HEK293 (cell line): Measurements from ENCODE around the gene FGF23.

ENCODE experiments used
- CTCF ChIA-PET: fragments of 350-600 bp; formaldehyde crosslinking; extraction: SDS; loops from one replicate; lab custom pipeline; 2021; ENCODE audit warnings: antibody characterized with exemption; lab: Yijun Ruan, JAX
- POLR2A ChIA-PET: fragments of 300-600 bp; formaldehyde crosslinking; extraction: SDS; loops from one replicate; lab custom pipeline; 2020; ENCODE audit warnings: antibody characterized with exemption, inconsistent platforms; lab: Yijun Ruan, JAX
- H3K27ac ChIP-seq: fragments of 200-500 bp; sonication (Bioruptor generic); 2 replicates; pipeline ENCODE4 v1.5.1; 2014; ENCODE audit warnings: low read depth, low read length, control low read depth, inconsistent platforms; ENCODE audit errors: extremely low read depth
- H3K36me3 ChIP-seq, 2 experiments: fragments of 200-500 bp in 1 of 2; sonication (Bioruptor generic) in 1 of 2; 1 replicate in 1 of 2; 2 replicates in 1 of 2; pipeline ENCODE4 v1.5.1; 2014 to 2017; ENCODE audit warnings: inconsistent platforms in 2 of 2, low read length in 2 of 2; ENCODE audit not compliant: control insufficient read depth in 2 of 2, insufficient read depth in 1 of 2
- H3K4me1 ChIP-seq: fragments of 200-500 bp; sonication (Bioruptor generic); 2 replicates; pipeline ENCODE4 v1.5.1; 2014; ENCODE audit warnings: mild to moderate bottlenecking, low read length, inconsistent platforms; ENCODE audit not compliant: control insufficient read depth, insufficient read depth
- H3K4me3 ChIP-seq: 2 replicates; pipeline ENCODE4 v1.5.1; 2011; ENCODE audit warnings: low read depth, mild to moderate bottlenecking, control low read depth, low read length, moderate library complexity
- H3K9me3 ChIP-seq: fragments of 200-500 bp; sonication (Bioruptor generic); 2 replicates; pipeline ENCODE4 v1.5.1; 2014; ENCODE audit warnings: low read depth, low read length, inconsistent platforms; ENCODE audit not compliant: control insufficient read depth, insufficient read depth
- CTCF ChIP-seq: fragments of 450-650 bp; formaldehyde crosslinking; IDR thresholded peaks from 2 replicates; pipeline ENCODE4 v1.5.1; 2016; ENCODE audit warnings: missing biosample characterization, missing genetic modification characterization
- EGR2 ChIP-seq: fragments of 450-650 bp; formaldehyde crosslinking; IDR thresholded peaks from 2 replicates; pipeline ENCODE4 v1.5.1; 2016; ENCODE audit warnings: low read depth, missing biosample characterization, missing genetic modification characterization
- GLIS1 ChIP-seq: fragments of 450-650 bp; formaldehyde crosslinking; IDR thresholded peaks from 2 replicates; pipeline ENCODE4 v1.5.1; 2016; ENCODE audit warnings: missing biosample characterization, missing genetic modification characterization
- IKZF3 ChIP-seq: fragments of 450-650 bp; IDR thresholded peaks from 2 replicates; pipeline ENCODE4 v1.5.0; 2018; ENCODE audit warnings: missing biosample characterization, mild to moderate bottlenecking, missing genetic modification characterization, moderate library complexity
- SALL2 ChIP-seq: fragments of 450-650 bp; formaldehyde crosslinking; IDR thresholded peaks from 2 replicates; pipeline ENCODE4 v1.5.0; 2017; ENCODE audit warnings: missing biosample characterization, mild to moderate bottlenecking, missing genetic modification characterization, borderline replicate concordance
- SCRT1 ChIP-seq: fragments of 450-650 bp; formaldehyde crosslinking; IDR thresholded peaks from 2 replicates; pipeline ENCODE4 v1.5.1; 2016; ENCODE audit warnings: missing biosample characterization, missing genetic modification characterization, borderline replicate concordance
- TCF7L2 ChIP-seq: IDR thresholded peaks from 2 replicates; pipeline ENCODE4 v1.6.1; 2011; ENCODE audit warnings: low read depth, mild to moderate bottlenecking, inconsistent platforms, low read length, moderate library complexity, borderline replicate concordance
- ZFP37 ChIP-seq: fragments of 450-650 bp; formaldehyde crosslinking; IDR thresholded peaks from 2 replicates; pipeline ENCODE4 v1.5.1; 2016; ENCODE audit warnings: missing biosample characterization, missing genetic modification characterization
- ZFP41 ChIP-seq: fragments of 450-650 bp; formaldehyde crosslinking; IDR thresholded peaks from 2 replicates; pipeline ENCODE4 v1.5.1; 2016; ENCODE audit warnings: missing biosample characterization, missing genetic modification characterization, borderline replicate concordance
- ZNF112 ChIP-seq: fragments of 450-650 bp; formaldehyde crosslinking; IDR thresholded peaks from 2 replicates; pipeline ENCODE4 v1.5.0; 2017; ENCODE audit warnings: missing biosample characterization, missing genetic modification characterization
- ZNF174 ChIP-seq: fragments of 450-650 bp; formaldehyde crosslinking; IDR thresholded peaks from 2 replicates; pipeline ENCODE4 v1.5.0; 2017; ENCODE audit warnings: missing biosample characterization, mild to moderate bottlenecking, missing genetic modification characterization
- ZNF221 ChIP-seq: fragments of 450-650 bp; formaldehyde crosslinking; IDR thresholded peaks from 2 replicates; pipeline ENCODE4 v1.5.1; 2017; ENCODE audit warnings: missing biosample characterization, missing genetic modification characterization, borderline replicate concordance
- ZNF37A ChIP-seq: fragments of 450-650 bp; IDR thresholded peaks from 2 replicates; pipeline ENCODE4 v1.5.1; 2018; ENCODE audit warnings: missing biosample characterization, missing genetic modification characterization
- ZNF404 ChIP-seq: fragments of 450-650 bp; formaldehyde crosslinking; IDR thresholded peaks from 2 replicates; pipeline ENCODE4 v1.5.1; 2017; ENCODE audit warnings: missing biosample characterization, missing genetic modification characterization
- ZNF416 ChIP-seq: fragments of 450-650 bp; formaldehyde crosslinking; IDR thresholded peaks from 2 replicates; pipeline ENCODE4 v1.5.1; 2016; ENCODE audit warnings: missing biosample characterization, missing genetic modification characterization
- ZNF571 ChIP-seq: fragments of 450-650 bp; formaldehyde crosslinking; IDR thresholded peaks from 2 replicates; pipeline ENCODE4 v1.5.0; 2017; ENCODE audit warnings: missing biosample characterization, missing genetic modification characterization
- ZNF600 ChIP-seq: fragments of 450-650 bp; formaldehyde crosslinking; IDR thresholded peaks from 2 replicates; pipeline ENCODE4 v1.5.1; 2016; ENCODE audit warnings: missing biosample characterization, missing genetic modification characterization
- ZNF624 ChIP-seq: fragments of 450-650 bp; formaldehyde crosslinking; IDR thresholded peaks from 2 replicates; pipeline ENCODE4 v1.5.1; 2017; ENCODE audit warnings: missing biosample characterization, missing genetic modification characterization
- ZNF629 ChIP-seq: fragments of 450-650 bp; formaldehyde crosslinking; IDR thresholded peaks from 2 replicates; pipeline ENCODE4 v1.5.1; 2017; ENCODE audit warnings: missing biosample characterization, missing genetic modification characterization
- ZNF654 ChIP-seq: fragments of 450-650 bp; formaldehyde crosslinking; IDR thresholded peaks from 2 replicates; pipeline ENCODE4 v1.5.1; 2016; ENCODE audit warnings: low read depth, missing biosample characterization, missing genetic modification characterization
- ZNF791 ChIP-seq: fragments of 450-650 bp; formaldehyde crosslinking; IDR thresholded peaks from 2 replicates; pipeline ENCODE4 v1.5.1; 2016; ENCODE audit warnings: missing biosample characterization, missing genetic modification characterization
- TF ChIP-seq, protein P1 (sequence below): fragments of 450-650 bp; formaldehyde crosslinking; conservative IDR thresholded peaks from 2 replicates; pipeline ENCODE4 v1.5.1; 2016; ENCODE audit warnings: low read depth, missing biosample characterization, missing genetic modification characterization
- TF ChIP-seq, protein P2 (sequence below): fragments of 450-650 bp; formaldehyde crosslinking; IDR thresholded peaks from 2 replicates; pipeline ENCODE4 v1.5.1; 2016; ENCODE audit warnings: missing biosample characterization, missing genetic modification characterization
- TF ChIP-seq, protein P3 (sequence below): fragments of 450-650 bp; formaldehyde crosslinking; IDR thresholded peaks from 2 replicates; pipeline ENCODE4 v1.5.0; 2017; ENCODE audit warnings: missing biosample characterization, missing genetic modification characterization, borderline replicate concordance

Gene FGF23

DNA sequence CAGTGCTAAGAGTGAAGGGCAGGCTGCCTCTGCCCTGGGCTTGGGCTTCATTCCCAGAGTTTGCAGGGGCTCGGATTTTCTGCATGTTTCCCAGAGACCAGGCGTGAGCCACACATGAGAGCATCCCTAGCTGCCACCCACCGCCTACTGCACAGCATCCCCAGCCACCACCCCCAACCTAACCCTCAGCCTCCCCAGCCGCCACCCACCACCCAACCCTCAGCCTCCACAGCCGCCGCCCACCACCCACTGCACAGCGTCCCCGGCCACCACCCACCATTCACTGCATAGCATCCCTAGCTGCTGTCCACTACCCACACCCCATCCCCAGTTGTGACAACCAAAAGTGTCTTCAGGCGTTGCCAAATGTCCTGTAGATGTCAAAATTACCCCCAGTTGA is 43.5 kb upstream of the FGF23 start (continued):
- TF ChIP-seq, protein P1, sequence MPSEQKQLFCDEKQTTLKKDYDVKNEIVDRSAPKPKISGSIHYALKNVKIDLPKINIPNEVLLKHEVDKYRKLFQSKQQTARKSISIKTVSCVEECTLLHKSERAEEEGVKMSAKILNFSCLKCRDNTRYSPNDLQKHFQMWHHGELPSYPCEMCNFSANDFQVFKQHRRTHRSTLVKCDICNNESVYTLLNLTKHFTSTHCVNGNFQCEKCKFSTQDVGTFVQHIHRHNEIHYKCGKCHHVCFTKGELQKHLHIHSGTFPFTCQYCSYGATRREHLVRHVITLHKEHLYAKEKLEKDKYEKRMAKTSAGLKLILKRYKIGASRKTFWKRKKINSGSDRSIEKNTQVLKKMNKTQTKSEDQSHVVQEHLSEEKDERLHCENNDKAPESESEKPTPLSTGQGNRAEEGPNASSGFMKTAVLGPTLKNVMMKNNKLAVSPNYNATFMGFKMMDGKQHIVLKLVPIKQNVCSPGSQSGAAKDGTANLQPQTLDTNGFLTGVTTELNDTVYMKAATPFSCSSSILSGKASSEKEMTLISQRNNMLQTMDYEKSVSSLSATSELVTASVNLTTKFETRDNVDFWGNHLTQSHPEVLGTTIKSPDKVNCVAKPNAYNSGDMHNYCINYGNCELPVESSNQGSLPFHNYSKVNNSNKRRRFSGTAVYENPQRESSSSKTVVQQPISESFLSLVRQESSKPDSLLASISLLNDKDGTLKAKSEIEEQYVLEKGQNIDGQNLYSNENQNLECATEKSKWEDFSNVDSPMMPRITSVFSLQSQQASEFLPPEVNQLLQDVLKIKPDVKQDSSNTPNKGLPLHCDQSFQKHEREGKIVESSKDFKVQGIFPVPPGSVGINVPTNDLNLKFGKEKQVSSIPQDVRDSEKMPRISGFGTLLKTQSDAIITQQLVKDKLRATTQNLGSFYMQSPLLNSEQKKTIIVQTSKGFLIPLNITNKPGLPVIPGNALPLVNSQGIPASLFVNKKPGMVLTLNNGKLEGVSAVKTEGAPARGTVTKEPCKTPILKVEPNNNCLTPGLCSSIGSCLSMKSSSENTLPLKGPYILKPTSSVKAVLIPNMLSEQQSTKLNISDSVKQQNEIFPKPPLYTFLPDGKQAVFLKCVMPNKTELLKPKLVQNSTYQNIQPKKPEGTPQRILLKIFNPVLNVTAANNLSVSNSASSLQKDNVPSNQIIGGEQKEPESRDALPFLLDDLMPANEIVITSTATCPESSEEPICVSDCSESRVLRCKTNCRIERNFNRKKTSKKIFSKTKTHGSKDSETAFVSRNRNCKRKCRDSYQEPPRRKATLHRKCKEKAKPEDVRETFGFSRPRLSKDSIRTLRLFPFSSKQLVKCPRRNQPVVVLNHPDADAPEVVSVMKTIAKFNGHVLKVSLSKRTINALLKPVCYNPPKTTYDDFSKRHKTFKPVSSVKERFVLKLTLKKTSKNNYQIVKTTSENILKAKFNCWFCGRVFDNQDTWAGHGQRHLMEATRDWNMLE, result no peak
- no peak for TF ChIP-seq ZNF600 (tag by site-specific recombination)
- TF ChIP-seq ZNF174 (tag by site-specific recombination), result no peak
- peak; percentile 94 for TF ChIP-seq EGR2 (tag by site-specific recombination)
- TF ChIP-seq ZNF416, result no peak
- no peak for TF ChIP-seq ZNF791 (tag by site-specific recombination)
- TF ChIP-seq GLIS1 (tag by site-specific recombination), result no peak
- no peak for TF ChIP-seq ZNF37A (tag by site-specific recombination)

GRCh38 chr12:4421590-4422031 is 42.1 kb upstream of the FGF23 start:
- Histone ChIP-seq H3K4me3 (no peak overlapping the region), H3K9me3 (no peaks in the 10 kb centered on the region), H3K36me3 (no peaks in the 10 kb centered on the region), H3K4me1 (no peaks in the 10 kb centered on the region), H3K27ac (no peak overlapping the region)
- CTCF ChIA-PET, result interaction anchor here (0.6 to 3.1 kb wide), 19 partner anchors 8 to 237 kb away, joined by 3 to 35 read pairs (median 4); partner anchors contain the start of gene FGF6
- POLR2A ChIA-PET, result no interaction called here
- TF ChIP-seq ZNF654 (tag by site-specific recombination) (peak; percentile 47), ZNF571 (tag by site-specific recombination) (no peak), CTCF (tag by site-specific recombination) (peak; percentile 20; the same call in 1 of the 2 replicates), IKZF3 (peak; percentile 81), ZNF221 (tag by site-specific recombination) (no peak), ZNF624 (tag by site-specific recombination) (no peak), ZNF404 (tag by site-specific recombination) (no peak), ZNF600 (tag by site-specific recombination) (peak; percentile 25; the same call in 1 of the 2 replicates)
- TF ChIP-seq, protein P2, sequence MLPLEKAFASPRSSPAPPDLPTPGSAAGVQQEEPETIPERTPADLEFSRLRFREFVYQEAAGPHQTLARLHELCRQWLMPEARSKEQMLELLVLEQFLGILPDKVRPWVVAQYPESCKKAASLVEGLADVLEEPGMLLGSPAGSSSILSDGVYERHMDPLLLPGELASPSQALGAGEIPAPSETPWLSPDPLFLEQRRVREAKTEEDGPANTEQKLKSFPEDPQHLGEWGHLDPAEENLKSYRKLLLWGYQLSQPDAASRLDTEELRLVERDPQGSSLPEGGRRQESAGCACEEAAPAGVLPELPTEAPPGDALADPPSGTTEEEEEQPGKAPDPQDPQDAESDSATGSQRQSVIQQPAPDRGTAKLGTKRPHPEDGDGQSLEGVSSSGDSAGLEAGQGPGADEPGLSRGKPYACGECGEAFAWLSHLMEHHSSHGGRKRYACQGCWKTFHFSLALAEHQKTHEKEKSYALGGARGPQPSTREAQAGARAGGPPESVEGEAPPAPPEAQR, result no peak

DNA sequence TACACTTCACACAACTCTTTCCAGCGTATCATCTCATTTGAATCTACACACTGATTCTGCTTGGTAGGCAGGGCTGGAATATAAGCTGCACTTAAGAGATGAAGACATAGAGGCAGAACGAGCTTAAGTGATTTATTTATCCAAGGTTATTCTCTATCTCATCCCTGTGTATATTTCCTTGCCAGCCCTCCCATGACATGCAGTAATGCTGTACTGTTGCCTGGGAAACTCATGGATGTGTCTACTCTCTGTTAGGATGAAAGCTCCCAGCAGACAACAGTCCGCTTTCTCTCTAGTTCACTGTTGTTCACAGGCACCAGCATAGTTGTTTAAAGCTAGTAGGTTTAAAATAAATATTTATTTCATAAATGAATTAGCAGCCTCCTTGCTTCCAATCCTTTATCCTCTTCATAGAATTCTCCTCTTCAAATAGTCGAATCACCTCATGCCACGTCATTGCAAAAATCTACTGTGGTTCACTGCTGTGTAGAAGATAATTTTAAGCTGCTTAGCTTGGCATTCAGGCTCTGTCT is 40.7 kb upstream of the FGF23 start:
- Histone ChIP-seq H3K4me1 (no peaks in the 10 kb centered on the region), H3K36me3 (no peaks in the 10 kb centered on the region), H3K9me3 (no peaks in the 10 kb centered on the region), H3K27ac (no peak overlapping the region), H3K4me3 (no peak overlapping the region)
- ChIA-PET CTCF (interaction anchor here (0.6 to 3.1 kb wide), 31 partner anchors 8 to 1769 kb away, joined by 3 to 35 read pairs (median 4); partner anchors contain the start of gene FGF6), POLR2A (no interaction called here)
- TF ChIP-seq ZFP41 (no peak), SALL2 (tag by site-specific recombination) (no peak), TCF7L2 (no peak), ZNF112 (tag by site-specific recombination) (no peak), ZFP37 (tag by site-specific recombination) (no peak), ZNF629 (tag by site-specific recombination) (no peak), SCRT1 (tag by site-specific recombination) (no peak)
- TF ChIP-seq, protein P3, sequence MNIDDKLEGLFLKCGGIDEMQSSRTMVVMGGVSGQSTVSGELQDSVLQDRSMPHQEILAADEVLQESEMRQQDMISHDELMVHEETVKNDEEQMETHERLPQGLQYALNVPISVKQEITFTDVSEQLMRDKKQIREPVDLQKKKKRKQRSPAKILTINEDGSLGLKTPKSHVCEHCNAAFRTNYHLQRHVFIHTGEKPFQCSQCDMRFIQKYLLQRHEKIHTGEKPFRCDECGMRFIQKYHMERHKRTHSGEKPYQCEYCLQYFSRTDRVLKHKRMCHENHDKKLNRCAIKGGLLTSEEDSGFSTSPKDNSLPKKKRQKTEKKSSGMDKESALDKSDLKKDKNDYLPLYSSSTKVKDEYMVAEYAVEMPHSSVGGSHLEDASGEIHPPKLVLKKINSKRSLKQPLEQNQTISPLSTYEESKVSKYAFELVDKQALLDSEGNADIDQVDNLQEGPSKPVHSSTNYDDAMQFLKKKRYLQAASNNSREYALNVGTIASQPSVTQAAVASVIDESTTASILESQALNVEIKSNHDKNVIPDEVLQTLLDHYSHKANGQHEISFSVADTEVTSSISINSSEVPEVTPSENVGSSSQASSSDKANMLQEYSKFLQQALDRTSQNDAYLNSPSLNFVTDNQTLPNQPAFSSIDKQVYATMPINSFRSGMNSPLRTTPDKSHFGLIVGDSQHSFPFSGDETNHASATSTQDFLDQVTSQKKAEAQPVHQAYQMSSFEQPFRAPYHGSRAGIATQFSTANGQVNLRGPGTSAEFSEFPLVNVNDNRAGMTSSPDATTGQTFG (tag by site-specific recombination), result no peak
